Transverse colon (tissue), 4 donors: ENCODE data around the gene EIF4E2. TPM values are rescaled to one million over a fixed set of nuclear protein-coding genes. Genes with fewer than 3 reads are reported as not detected.
"Not testable (repeated sequence)": the region's sequence is repeated elsewhere in the genome, so short reads cannot be mapped to it uniquely, and the experiment has no call there.

Source experiments
- DNase-seq: peaks from one replicate; pipeline ENCODE4 v3.0.0-alpha.2; 2019
- H3K27ac ChIP-seq, 4 donors: fragments of 200-600 bp; sonication (generic); 2 replicates each; pipeline ENCODE4 v1.5.1; 2016 to 2018; ENCODE audit warnings: inconsistent platforms in 4 of 4
- H3K27me3 ChIP-seq: fragments of 200-600 bp; sonication (generic); 2 replicates; pipeline ENCODE4 v1.5.1; 2017; ENCODE audit warnings: inconsistent platforms
- H3K36me3 ChIP-seq, 4 donors: fragments of 200-600 bp; sonication (generic); 2 replicates each; pipeline ENCODE4 v1.5.1; 2017 to 2019; ENCODE audit warnings: inconsistent platforms in 4 of 4
- H3K4me1 ChIP-seq, 4 donors: fragments of 200-600 bp; sonication (generic); 2 replicates each; pipeline ENCODE4 v1.5.1; 2017 to 2020; ENCODE audit warnings: inconsistent platforms in 4 of 4
- H3K4me3 ChIP-seq, 4 donors: fragments of 200-600 bp; sonication (generic); 1 replicate in 1 of 4; 2 replicates in 3 of 4; pipeline versions ENCODE4 v1.5.1 to v1.6.1; 2017 to 2019; ENCODE audit warnings: inconsistent platforms in 4 of 4
- H3K9me3 ChIP-seq, 2 donors: fragments of 200-600 bp; sonication (generic); 2 replicates each; pipeline ENCODE4 v1.5.1; 2017 to 2019; ENCODE audit warnings: inconsistent platforms in 2 of 2
- EP300 ChIP-seq: sonication (generic); formaldehyde crosslinking; IDR thresholded peaks from one replicate; pipeline ENCODE4 v1.6.1; 2017; ENCODE audit warnings: antibody characterized with exemption, low read depth
- POLR2A ChIP-seq: fragments of 450-650 bp; IDR thresholded peaks from one replicate; pipeline ENCODE4 v1.6.1; 2016; ENCODE audit warnings: antibody characterized with exemption, mild to moderate bottlenecking, moderate library complexity
- POLR2AphosphoS5 ChIP-seq, 3 donors: sonication (generic); formaldehyde crosslinking; IDR thresholded peaks; one replicate each; pipeline ENCODE4 v1.6.1; 2016; ENCODE audit warnings: antibody characterized with exemption in 3 of 3
- WGBS, 2 donors: methylation state at CpG; one replicate each; pipeline ENCODE4 v1.1.5; 2018; ENCODE audit warnings: low coverage in 1 of 2; 5-methylcytosine and 5-hydroxymethylcytosine counted together
- in situ Hi-C, 4 donors: fragments of 200-750 bp; cut with MboI; loops; one replicate each; pipeline versions ENCODE4 v1.15.0 to v1.15.1; 2017; ENCODE audit warnings: low sequenced_read_pairs in 3 of 4, low pct_ligation_motif_present in 1 of 4, low pct_unique_long_range_greater_than_20kb in 1 of 4
- intact Hi-C: fragments of 100-400 bp; cut with DNase I; formaldehyde crosslinking; loops from one replicate; pipeline ENCODE4 v1.15.1; 2023; ENCODE audit warnings: low total_unique reads
- total RNA-seq, 4 donors: library from RNA; depleted of rRNA; stranded (reverse); fragments of >200 nt; gene quantifications; one replicate each; pipeline ENCODE4 v1.1.0, GENCODE V29; 2016
- TF ChIP-seq, protein P1 (sequence below), 5 experiments: fragments of 200-600 bp in 3 of 5; fragments of 450-650 bp in 2 of 5; sonication (generic) in 3 of 5; IDR thresholded peaks; 1 replicate in 2 of 5; 2 replicates in 3 of 5; pipeline ENCODE4 v1.5.1; 2016 to 2017; ENCODE audit warnings: antibody characterized with exemption in 5 of 5, inconsistent platforms in 3 of 5, mild to moderate bottlenecking in 2 of 5, moderate library complexity in 1 of 5

EIF4E2 gene
- total RNA-seq, 4 donors from 2014 or later, result 46.0 to 2,324 (median 55.7) TPM

DNA sequence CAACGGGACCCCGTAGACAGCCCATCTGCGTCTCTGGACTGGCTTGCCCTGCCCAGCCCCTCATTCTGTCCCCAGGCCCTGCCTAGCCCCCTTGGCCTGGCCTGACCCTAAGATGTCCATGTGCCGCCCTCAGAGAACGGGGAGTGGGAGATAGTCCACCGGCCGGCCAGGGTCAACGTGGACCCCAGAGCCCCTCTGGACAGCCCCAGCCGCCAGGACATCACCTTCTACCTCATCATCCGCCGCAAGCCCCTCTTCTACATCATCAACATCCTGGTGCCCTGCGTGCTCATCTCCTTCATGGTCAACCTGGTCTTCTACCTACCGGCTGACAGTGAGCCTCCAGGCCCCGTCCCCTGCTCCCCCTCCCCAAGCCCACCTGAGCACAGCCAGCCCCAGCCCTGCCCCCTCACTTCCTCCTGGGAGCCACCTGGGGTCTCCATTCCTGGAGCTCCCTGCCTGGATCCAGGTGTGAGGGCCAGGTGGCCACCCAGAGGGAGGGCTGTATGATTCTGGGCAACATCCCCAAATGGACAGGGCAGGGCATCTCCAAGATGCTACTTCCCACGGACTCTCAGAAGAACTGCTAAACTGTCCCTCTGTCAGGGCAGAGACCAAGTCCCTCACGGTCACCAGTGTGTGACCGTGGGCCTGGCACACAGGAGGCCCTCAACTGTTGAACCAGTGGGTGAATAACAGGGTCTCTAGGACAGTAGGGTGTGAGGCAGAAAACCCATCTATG is 20.5 kb upstream of the EIF4E2 start:
- 89% methylated on average over 15 of the region's 17 CpGs; no CpG with 5 or more reads in 1 of the 2 donors for WGBS, 2 donors
- DNase-seq, result no peak
- Histone ChIP-seq H3K36me3 (no peaks in the 10 kb centered on the region), H3K4me1 (peaks cover 0 to 4% (median 0%) of the 10 kb centered on the region in 4 donors), H3K9me3 (no peaks in the 10 kb centered on the region), H3K27ac (no peak overlapping the region), H3K4me3 (no peak overlapping the region), H3K27me3 (peaks cover 21% of the 10 kb centered on the region)
- TF ChIP-seq POLR2AphosphoS5 (IDR thresholded peaks at IDR 0.05) (no peak), POLR2A (no peak), EP300 (no peak)
- TF ChIP-seq, protein P1, sequence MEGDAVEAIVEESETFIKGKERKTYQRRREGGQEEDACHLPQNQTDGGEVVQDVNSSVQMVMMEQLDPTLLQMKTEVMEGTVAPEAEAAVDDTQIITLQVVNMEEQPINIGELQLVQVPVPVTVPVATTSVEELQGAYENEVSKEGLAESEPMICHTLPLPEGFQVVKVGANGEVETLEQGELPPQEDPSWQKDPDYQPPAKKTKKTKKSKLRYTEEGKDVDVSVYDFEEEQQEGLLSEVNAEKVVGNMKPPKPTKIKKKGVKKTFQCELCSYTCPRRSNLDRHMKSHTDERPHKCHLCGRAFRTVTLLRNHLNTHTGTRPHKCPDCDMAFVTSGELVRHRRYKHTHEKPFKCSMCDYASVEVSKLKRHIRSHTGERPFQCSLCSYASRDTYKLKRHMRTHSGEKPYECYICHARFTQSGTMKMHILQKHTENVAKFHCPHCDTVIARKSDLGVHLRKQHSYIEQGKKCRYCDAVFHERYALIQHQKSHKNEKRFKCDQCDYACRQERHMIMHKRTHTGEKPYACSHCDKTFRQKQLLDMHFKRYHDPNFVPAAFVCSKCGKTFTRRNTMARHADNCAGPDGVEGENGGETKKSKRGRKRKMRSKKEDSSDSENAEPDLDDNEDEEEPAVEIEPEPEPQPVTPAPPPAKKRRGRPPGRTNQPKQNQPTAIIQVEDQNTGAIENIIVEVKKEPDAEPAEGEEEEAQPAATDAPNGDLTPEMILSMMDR (IDR thresholded peaks at IDR 0.05), result no peak
- in situ Hi-C loops, result no loop called here
- intact Hi-C loops, result no loop called here

DNA sequence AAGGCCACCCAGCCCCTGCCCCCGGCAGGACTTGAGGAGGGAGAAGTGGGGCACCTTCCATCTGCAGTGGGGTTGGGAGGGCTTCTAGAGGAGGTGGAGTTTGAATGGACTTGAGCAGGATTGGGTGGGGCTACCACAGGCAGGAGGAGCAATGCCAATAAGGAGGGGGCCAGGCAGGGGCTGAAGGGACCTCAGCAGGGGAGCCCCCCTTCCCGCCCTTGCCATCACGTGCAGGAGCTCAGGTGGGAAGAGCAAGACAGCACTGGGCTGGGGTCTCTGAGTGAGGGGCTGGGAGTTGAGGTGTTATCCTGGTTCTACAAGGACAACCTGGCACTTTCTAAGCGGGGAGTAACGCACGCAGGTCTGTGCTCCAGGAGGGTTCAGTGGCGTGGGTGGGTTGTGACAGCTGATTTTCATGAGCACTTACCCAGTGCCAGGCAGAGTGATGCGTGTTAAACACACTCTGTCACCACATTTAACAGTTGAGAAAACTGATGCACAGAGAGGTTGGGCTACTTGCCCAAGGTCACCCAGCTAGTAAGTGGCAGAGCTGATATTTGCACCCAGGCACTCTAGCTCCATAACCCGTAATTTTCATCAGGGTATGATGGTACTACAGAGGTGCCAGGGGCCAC is 19.7 kb upstream of the EIF4E2 start:
- 75 to 79% methylated on average over 7 to 8 of the region's 9 CpGs for WGBS, 2 donors
- in situ Hi-C loops, result no loop called here
- DNase-seq, result no peak
- Histone ChIP-seq H3K36me3 (no peaks in the 10 kb centered on the region), H3K27me3 (peaks cover 17% of the 10 kb centered on the region), H3K4me1 (no peaks in the 10 kb centered on the region), H3K9me3 (no peaks in the 10 kb centered on the region), H3K27ac (no peak overlapping the region), H3K4me3 (no peak overlapping the region)
- TF ChIP-seq, protein P1 (IDR thresholded peaks at IDR 0.05), result no peak
- TF ChIP-seq POLR2AphosphoS5 (IDR thresholded peaks at IDR 0.05) (no peak), EP300 (no peak), POLR2A (no peak)
- intact Hi-C loops, result no loop called here

DNA sequence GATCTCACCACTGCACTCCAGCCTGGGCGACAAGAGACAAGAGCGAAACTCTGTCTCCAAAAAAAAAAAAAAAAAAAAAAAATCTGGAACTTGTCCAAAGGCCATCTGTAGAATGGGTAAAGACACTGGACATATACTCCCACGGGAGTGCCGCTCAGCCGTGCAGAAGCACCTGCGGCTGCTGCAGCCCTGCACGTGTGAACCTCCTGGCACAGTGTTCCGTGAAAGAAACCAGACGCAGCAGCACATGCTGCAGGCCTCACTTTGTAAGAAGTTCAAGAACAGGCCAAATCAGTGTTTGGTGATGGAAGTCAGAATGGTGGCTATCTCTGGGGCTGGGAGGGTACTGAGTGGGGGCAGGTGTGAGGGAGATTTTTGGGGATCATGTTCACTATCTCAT is 18.1 kb upstream of the EIF4E2 start:
- Histone ChIP-seq H3K27me3 (peaks cover 12% of the 10 kb centered on the region), H3K4me1 (no peaks in the 10 kb centered on the region), H3K36me3 (no peaks in the 10 kb centered on the region), H3K9me3 (no peaks in the 10 kb centered on the region), H3K4me3 (no peak overlapping the region), H3K27ac (no peak overlapping the region)
- WGBS, 2 donors, result 57 to 91% methylated on average over 7 to 9 of the region's 9 CpGs
- intact Hi-C loops (no loop called here), in situ Hi-C loops (no loop called here)
- DNase-seq, result no peak
- TF ChIP-seq, protein P1 (IDR thresholded peaks at IDR 0.05), result no peak
- TF ChIP-seq EP300 (no peak), POLR2A (no peak), POLR2AphosphoS5 (IDR thresholded peaks at IDR 0.05) (no peak)

DNA sequence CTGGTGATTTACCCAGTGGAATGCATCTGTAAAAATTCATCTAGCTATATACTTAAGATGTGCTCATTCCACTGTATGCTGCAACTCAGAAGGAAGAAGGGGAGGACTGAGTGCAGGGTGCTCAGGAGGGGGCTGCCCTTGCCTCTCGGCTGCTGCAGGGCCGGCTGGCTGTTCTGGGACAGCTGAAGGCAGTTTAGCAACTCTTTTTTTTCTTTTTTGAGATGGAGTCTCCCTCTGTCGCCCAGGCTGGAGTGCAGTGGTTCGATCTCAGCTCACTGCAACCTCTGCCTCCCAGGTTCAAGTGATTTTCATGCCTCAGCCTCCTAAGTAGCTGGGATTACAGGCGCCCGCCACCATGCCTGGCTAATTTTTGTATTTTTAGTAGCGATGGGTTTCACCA is 17.7 kb upstream of the EIF4E2 start:
- intact Hi-C loops, H3K4me3 ChIP-seq, H3K27ac ChIP-seq, H3K36me3 ChIP-seq, H3K9me3 ChIP-seq, DNase-seq, in situ Hi-C loops, H3K4me1 ChIP-seq: not testable (repeated sequence)
- peaks cover 16% of the 10 kb centered on the region for H3K27me3 ChIP-seq
- 87% methylated on average over 7 of the region's 7 CpGs; no CpG with 5 or more reads in 1 of the 2 donors for WGBS, 2 donors
